Right lobe of liver (tissue), 6 donors: ENCODE data around the gene AIFM3. TPM values are rescaled to one million over a fixed set of nuclear protein-coding genes. Genes with fewer than 3 reads are reported as not detected.

Experiments
- ATAC-seq, 4 donors: fragments of 200-7000 bp; cut with Tn5 transposase; one replicate each; pipeline ENCODE4 v1.9.1; 2020; ENCODE audit warnings: mild to moderate bottlenecking in 4 of 4, moderate library complexity in 4 of 4
- DNase-seq, 3 donors: peaks; one replicate each; pipeline ENCODE4 v3.0.0-alpha.2; 2020
- H3K27ac ChIP-seq, 3 donors: fragments of 200-600 bp; one replicate each; pipeline ENCODE4 v1.8.0; 2022
- H3K27me3 ChIP-seq, 2 donors: fragments of 200-600 bp; one replicate each; pipeline ENCODE4 v1.8.0; 2022
- H3K36me3 ChIP-seq, 4 donors: fragments of 200-600 bp; sonication (generic) in 1 of 4; one replicate each; pipeline versions ENCODE4 v1.5.1 to v1.8.0; 2017 to 2022; ENCODE audit warnings: control low read depth in 1 of 4
- H3K4me1 ChIP-seq, 4 donors: fragments of 200-600 bp; sonication (generic) in 1 of 4; one replicate each; pipeline versions ENCODE4 v1.5.1 to v1.8.0; 2017 to 2022; ENCODE audit warnings: control low read depth in 1 of 4
- H3K4me3 ChIP-seq, 3 donors: fragments of 200-600 bp; one replicate each; pipeline ENCODE4 v1.8.0; 2022
- H3K9me3 ChIP-seq, 4 donors: fragments of 200-600 bp; sonication (generic) in 1 of 4; one replicate each; pipeline versions ENCODE4 v1.5.1 to v1.8.0; 2017 to 2022; ENCODE audit warnings: control low read depth in 1 of 4
- POLR2A ChIP-seq: fragments of 450-650 bp; IDR thresholded peaks from one replicate; pipeline ENCODE4 v1.6.1; 2017; ENCODE audit warnings: antibody characterized with exemption, mild to moderate bottlenecking
- WGBS: methylation state at CpG from one replicate; pipeline ENCODE4 v1.1.6; 2018; ENCODE audit warnings: low coverage, low lambda C conversion rate; ENCODE audit not compliant: insufficient coverage; ENCODE audit errors: missing lambda C conversion rate; 5-methylcytosine and 5-hydroxymethylcytosine counted together
- intact Hi-C, 2 donors: fragments of 100-400 bp; cut with DNase I; formaldehyde crosslinking; loops; one replicate each; pipeline versions ENCODE4 v1.11.2 to v1.14.1; 2022
- total RNA-seq, 6 experiments: library from RNA; depleted of rRNA in 2 of 6; stranded (reverse); fragments of >200 nt in 2 of 6; fragmentation: NEBNext Ultra II Directional in 3 of 6; extraction: Animal tissue kit (Norgen Biotek cat#: 25700) in 3 of 6; gene quantifications; one replicate each; pipeline versions ENCODE4 v1.1.0 to v1.2.4, GENCODE V29; 2016 to 2023
- TF ChIP-seq, protein P1 (sequence below), 4 donors: fragments of 200-600 bp in 3 of 4; fragments of 450-650 bp in 1 of 4; IDR thresholded peaks; one replicate each; pipeline versions ENCODE4 v1.5.1 to v1.8.0; 2016 to 2022; ENCODE audit warnings: antibody characterized with exemption in 4 of 4, mild to moderate bottlenecking in 2 of 4
- donor health status: DM: no; HTN: yes; CAD: no.
- donor health status: DM: no; HTN: no; CAD: no.
- donor health status: DM: no; HTN: no; CAD: no.
- donor health status: DM: no; HTN: yes; CAD: no.
- donor health status: DM: no; HTN: yes; CAD: no.

Gene AIFM3
- total RNA-seq, 6 experiments from 2014 or later: 0.37 to 1.4 (median 1.0) TPM

- intact Hi-C loops: loop anchor here in 1 of 2 donors (10.0 kb wide), 1 partner anchor 53 kb away; no protein-coding TSS in a partner anchor
- whole genome bisulfite sequencing: 100% methylated on average over 1 of the region's 13 CpGs
- Histone ChIP-seq H3K4me1 (peaks cover 0 to 15% (median 5%) of the 10 kb centered on the region in 4 donors), H3K27me3 (no peaks in the 10 kb centered on the region), H3K36me3 (peaks cover 0 to 25% (median 2%) of the 10 kb centered on the region in 4 donors), H3K4me3 (no peak overlapping the region), H3K27ac (no peak overlapping the region), H3K9me3 (no peaks in the 10 kb centered on the region)
- TF ChIP-seq, protein P1, sequence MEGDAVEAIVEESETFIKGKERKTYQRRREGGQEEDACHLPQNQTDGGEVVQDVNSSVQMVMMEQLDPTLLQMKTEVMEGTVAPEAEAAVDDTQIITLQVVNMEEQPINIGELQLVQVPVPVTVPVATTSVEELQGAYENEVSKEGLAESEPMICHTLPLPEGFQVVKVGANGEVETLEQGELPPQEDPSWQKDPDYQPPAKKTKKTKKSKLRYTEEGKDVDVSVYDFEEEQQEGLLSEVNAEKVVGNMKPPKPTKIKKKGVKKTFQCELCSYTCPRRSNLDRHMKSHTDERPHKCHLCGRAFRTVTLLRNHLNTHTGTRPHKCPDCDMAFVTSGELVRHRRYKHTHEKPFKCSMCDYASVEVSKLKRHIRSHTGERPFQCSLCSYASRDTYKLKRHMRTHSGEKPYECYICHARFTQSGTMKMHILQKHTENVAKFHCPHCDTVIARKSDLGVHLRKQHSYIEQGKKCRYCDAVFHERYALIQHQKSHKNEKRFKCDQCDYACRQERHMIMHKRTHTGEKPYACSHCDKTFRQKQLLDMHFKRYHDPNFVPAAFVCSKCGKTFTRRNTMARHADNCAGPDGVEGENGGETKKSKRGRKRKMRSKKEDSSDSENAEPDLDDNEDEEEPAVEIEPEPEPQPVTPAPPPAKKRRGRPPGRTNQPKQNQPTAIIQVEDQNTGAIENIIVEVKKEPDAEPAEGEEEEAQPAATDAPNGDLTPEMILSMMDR (IDR thresholded peaks at IDR 0.05): no peak
- no peak for TF ChIP-seq POLR2A
- ATAC-seq (no peak), DNase-seq (no peak)
Measured at GRCh38 chr22:20997536-20998257, 30.6 kb downstream of the AIFM3 start.

GRCh38 chr22:20998411-20999336 lies 31.6 kb downstream of the AIFM3 start:
- no peak overlapping the region for H3K4me3 ChIP-seq
- intact Hi-C loops: loop anchor here in 1 of 2 donors (10.0 kb wide), 1 partner anchor 54 kb away; no protein-coding TSS in a partner anchor
- H3K27ac ChIP-seq: no peak overlapping the region
- no peak for TF ChIP-seq POLR2A
- TF ChIP-seq, protein P1 (IDR thresholded peaks at IDR 0.05): no peak
- ATAC-seq (no peak), DNase-seq (no peak)
- 44% methylated on average over 4 of the region's 7 CpGs for WGBS
- H3K27me3 ChIP-seq: no peaks in the 10 kb centered on the region
- no peaks in the 10 kb centered on the region for H3K9me3 ChIP-seq
- peaks cover 0 to 24% (median 7%) of the 10 kb centered on the region in 4 donors for H3K4me1 ChIP-seq
- peaks cover 0 to 23% (median 2%) of the 10 kb centered on the region in 4 donors for H3K36me3 ChIP-seq

DNA sequence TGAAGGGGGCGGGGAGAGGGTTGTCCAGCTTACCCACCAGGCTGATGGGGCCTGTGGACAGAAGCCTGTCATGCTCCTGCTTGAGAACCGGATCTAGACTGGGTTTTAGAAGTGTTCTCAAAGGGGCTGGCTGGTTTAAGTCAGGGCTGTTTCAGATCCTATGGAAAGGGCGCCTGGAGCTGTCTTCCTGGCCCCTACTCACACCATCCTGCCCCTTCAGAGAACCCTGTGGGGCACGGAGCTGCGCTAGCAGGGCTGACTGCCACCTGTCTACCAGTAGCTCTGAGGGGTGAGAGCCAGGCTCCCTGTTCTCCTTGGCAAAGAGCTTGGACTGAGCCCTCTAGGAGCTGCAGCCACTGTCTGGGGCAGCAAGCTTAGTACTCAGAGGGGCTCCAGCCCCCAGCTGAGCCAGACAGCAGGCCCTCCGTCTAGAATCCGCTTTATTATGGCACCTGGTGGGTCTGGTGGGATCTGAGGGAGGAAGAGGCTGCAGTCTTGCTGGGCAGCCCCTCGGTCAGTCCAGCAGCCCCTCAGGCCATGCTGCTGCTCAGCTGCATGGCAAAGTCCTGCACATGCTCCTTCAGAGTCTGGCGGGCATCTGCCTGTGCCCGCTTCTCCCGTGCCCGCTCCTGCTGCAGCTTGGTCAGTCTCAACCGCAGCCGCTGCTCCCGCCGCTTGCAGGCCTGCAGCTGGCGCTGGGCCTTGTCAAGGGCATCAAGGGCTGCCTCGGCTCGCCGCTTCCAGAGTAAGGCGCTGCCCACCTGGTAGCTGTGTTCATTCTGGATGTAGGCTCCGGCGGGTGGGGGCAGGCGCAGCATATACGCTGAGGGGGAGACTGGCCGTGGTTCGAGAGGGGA lies 32.5 kb downstream of the AIFM3 start:
- Histone ChIP-seq H3K9me3 (no peaks in the 10 kb centered on the region), H3K27me3 (no peaks in the 10 kb centered on the region), H3K27ac (no peak overlapping the region), H3K4me1 (peaks cover 0 to 24% (median 7%) of the 10 kb centered on the region in 4 donors), H3K36me3 (peaks cover 0 to 23% (median 2%) of the 10 kb centered on the region in 4 donors), H3K4me3 (no peak overlapping the region)
- DNase-seq: no peak
- intact Hi-C loops: loop anchor here in 1 of 2 donors (10.0 kb wide), 1 partner anchor 55 kb away; no protein-coding TSS in a partner anchor
- no peak for ATAC-seq
- no peak for TF ChIP-seq POLR2A
- TF ChIP-seq, protein P1 (IDR thresholded peaks at IDR 0.05): no peak
- 85% methylated on average over 4 of the region's 27 CpGs for WGBS
